Islet of Langerhans (tissue), 1 donor: Measurements from ENCODE around the gene ZNF134.
A peak's percentile ranks its signal among the peaks of the same experiment; 100 is the strongest.

ENCODE experiments used
- FAIRE-seq: peaks from one replicate; lab custom pipeline; 2011; peaks lifted over from hg19 to GRCh38; lab: Jason Lieb, UNC

Gene ZNF134

GRCh38 chr19:57613941-57614743 lies at the start of gene ZNF134:
TSS of gene ZNF134 (plus strand) at chr19:57614242. CDS start at chr19:57619469, 5,227 bp downstream.
- FAIRE-seq, result peak; percentile 72

GRCh38 chr19:57566396-57567265 lies 47.4 kb upstream of the ZNF134 start:
- no peak for FAIRE-seq

- no peak for FAIRE-seq
Observed at GRCh38 chr19:57570707-57571106, 43.3 kb upstream of the ZNF134 start.

GRCh38 chr19:57572415-57572947 lies 41.6 kb upstream of the ZNF134 start:
- no peak for FAIRE-seq

- no peak for FAIRE-seq
Observed at GRCh38 chr19:57576661-57577060, 37.4 kb upstream of the ZNF134 start.

- FAIRE-seq, result peak; percentile 98
Observed at GRCh38 chr19:57578487-57579205, 35.4 kb upstream of the ZNF134 start, which contains the start of gene ZNF416. TSS of gene ZNF416 (minus strand) at chr19:57578911. CDS start at chr19:57578704, 207 bp downstream.

GRCh38 chr19:57583104-57583520 lies 30.9 kb upstream of the ZNF134 start:
- FAIRE-seq, result no peak

GRCh38 chr19:57583521-57584416 lies 30.3 kb upstream of the ZNF134 start, which contains the start of gene ZIK1:
TSS of gene ZIK1 (plus strand) at chr19:57584145. CDS start at chr19:57584357, 212 bp downstream.
- peak; percentile 90 for FAIRE-seq

GRCh38 chr19:57587529-57587928 lies 26.5 kb upstream of the ZNF134 start:
- FAIRE-seq, result no peak

GRCh38 chr19:57599377-57599760 lies 14.7 kb upstream of the ZNF134 start:
- FAIRE-seq, result no peak

GRCh38 chr19:57599761-57600383 lies 14.2 kb upstream of the ZNF134 start, which contains the start of gene ZNF530:
TSS of gene ZNF530 (plus strand) at chr19:57599885. CDS start at chr19:57604346, 4,461 bp downstream.
- peak; percentile 96 for FAIRE-seq

GRCh38 chr19:57606931-57607330 lies 7.1 kb upstream of the ZNF134 start:
- no peak for FAIRE-seq

GRCh38 chr19:57611113-57611512 lies 2.9 kb upstream of the ZNF134 start:
- no peak for FAIRE-seq

- FAIRE-seq, result no peak
Observed at GRCh38 chr19:57615346-57615745, 1.3 kb downstream of the ZNF134 start.

- no peak for FAIRE-seq
Observed at GRCh38 chr19:57620673-57621348, 6.8 kb downstream of the ZNF134 start.

- FAIRE-seq, result no peak
Observed at GRCh38 chr19:57623091-57623490, 9.0 kb downstream of the ZNF134 start.

- peak; percentile 58 for FAIRE-seq
Observed at GRCh38 chr19:57632987-57633831, 19.2 kb downstream of the ZNF134 start, which contains the start of gene ZNF211. TSS of gene ZNF211 (plus strand) at chr19:57633168. CDS start at chr19:57633347, 179 bp downstream.

- FAIRE-seq, result no peak
Observed at GRCh38 chr19:57633832-57634131, 19.7 kb downstream of the ZNF134 start.

GRCh38 chr19:57637379-57637778 lies 23.3 kb downstream of the ZNF134 start:
- FAIRE-seq, result no peak
